Inflammatory macrophage treated with lipopolysaccharide for 1 hour (primary cell): ENCODE measurements around the gene CSAG2.
"Not testable (repeated sequence)": the region's sequence is repeated elsewhere in the genome, so short reads cannot be mapped to it uniquely, and the experiment has no call there.

Experiments used
- DNase-seq, 2 donors: peaks; one replicate each; pipeline ENCODE4 v3.0.0-alpha.2; 2020 to 2022

The CSAG2 gene

GRCh38 chrX:152709173-152709572 is at the start of gene CSAG2:
Gene CSAG2, minus strand, starts transcription at chrX:152709273. Its CDS starts 161 bp downstream, at chrX:152709112.
- not testable (repeated sequence) for DNase-seq

- DNase-seq: not testable (repeated sequence)
These were observed 45.8 kb upstream of the CSAG2 start for GRCh38 chrX:152754871-152755270.

GRCh38 chrX:152753686-152754650 is 44.9 kb upstream of the CSAG2 start, which contains the start of gene MAGEA2:
Gene MAGEA2, minus strand, starts transcription at chrX:152753842. Its CDS starts 2,479 bp downstream, at chrX:152751363.
- DNase-seq: not testable (repeated sequence)

GRCh38 chrX:152738560-152738959 is 29.5 kb upstream of the CSAG2 start:
- no peak for DNase-seq

GRCh38 chrX:152736528-152736927 is 27.5 kb upstream of the CSAG2 start:
- not testable (repeated sequence) for DNase-seq

GRCh38 chrX:152735860-152736511 is 26.9 kb upstream of the CSAG2 start:
- DNase-seq: no peak

- DNase-seq: no peak
These were observed 26.0 kb upstream of the CSAG2 start for GRCh38 chrX:152735101-152735500.

- DNase-seq: not testable (repeated sequence)
These were observed 25.2 kb upstream of the CSAG2 start for GRCh38 chrX:152734143-152734858.

- no peak for DNase-seq
These were observed 24.3 kb upstream of the CSAG2 start, which contains the start of the genes CSAG1 and MAGEA12 for GRCh38 chrX:152733261-152733975. Gene CSAG1, minus strand, starts transcription at chrX:152733721. Its CDS starts 1,261 bp downstream, at chrX:152732460. Gene MAGEA12, plus strand, starts transcription at chrX:152733757. Its CDS starts 2,405 bp downstream, at chrX:152736162.

- no peak for DNase-seq
These were observed 16.3 kb upstream of the CSAG2 start for GRCh38 chrX:152725409-152725808.

GRCh38 chrX:152713815-152714787 is 5.0 kb upstream of the CSAG2 start, which contains the start of gene MAGEA2B:
Gene MAGEA2B, plus strand, starts transcription at chrX:152714628. Its CDS starts 2,479 bp downstream, at chrX:152717107.
- not testable (repeated sequence) for DNase-seq

- not testable (repeated sequence) for DNase-seq
These were observed 4.1 kb upstream of the CSAG2 start for GRCh38 chrX:152713195-152713594.

GRCh38 chrX:152706500-152706899 is 2.6 kb downstream of the CSAG2 start:
- DNase-seq: not testable (repeated sequence)

GRCh38 chrX:152700390-152700789 is 8.7 kb downstream of the CSAG2 start:
- DNase-seq: not testable (repeated sequence)

GRCh38 chrX:152697952-152698931 is 10.8 kb downstream of the CSAG2 start, which contains the start of gene MAGEA3:
Gene MAGEA3, plus strand, starts transcription at chrX:152698794. Its CDS starts 2,039 bp downstream, at chrX:152700833.
- DNase-seq: not testable (repeated sequence)

GRCh38 chrX:152681012-152681411 is 28.1 kb downstream of the CSAG2 start:
- not testable (repeated sequence) for DNase-seq

- DNase-seq: not testable (repeated sequence)
These were observed 34.4 kb downstream of the CSAG2 start for GRCh38 chrX:152674652-152675051.

GRCh38 chrX:152674135-152674534 is 34.9 kb downstream of the CSAG2 start:
- no peak for DNase-seq

GRCh38 chrX:152663086-152663485 is 46.0 kb downstream of the CSAG2 start:
- DNase-seq: no peak
